Muscle of back (tissue), 13 donors: Measurements from ENCODE around the gene ITPR1. TPM values are rescaled to one million over a fixed set of nuclear protein-coding genes. Genes with fewer than 3 reads are reported as not detected.
"Not testable (repeated sequence)": the region's sequence is repeated elsewhere in the genome, so short reads cannot be mapped to it uniquely, and the experiment has no call there.

Experiments
- DNase-seq, 3 donors: peaks; one replicate each; pipeline versions ENCODE4 v3.0.0 to v3.0.0-alpha.2; 2013
- long read RNA-seq, 9 donors: transcript quantifications; one replicate each; lab custom pipeline, GENCODE V29; 2026
- polyA plus RNA-seq, 10 donors: library from polyadenylated mRNA; unstranded; fragments of 120-200 nt; gene quantifications; one replicate each; pipeline ENCODE4 v1.2.1, GENCODE V29; 2013; ENCODE audit not compliant: insufficient read length in 10 of 10

ITPR1 gene
- 10 to 100 TPM; 16.2 to 25.2 (median 20.5) TPM for polyA plus RNA-seq
- long read RNA-seq, donor 1, result 0 reads
- long read RNA-seq, donor 2, result 0 reads
- long read RNA-seq, donor 3, result 0 reads
- long read RNA-seq, donor 4, partial matches to known transcripts, result 0 of 1 reads
- long read RNA-seq, donor 4, other reads (novel, unspliced or antisense), result 0 of 1 reads
- long read RNA-seq, donor 5, partial matches to known transcripts, result 0 of 1 reads
- long read RNA-seq, donor 5, other reads (novel, unspliced or antisense), result 0 of 1 reads
- long read RNA-seq, donor 6, partial matches to known transcripts, result 0 of 1 reads
- long read RNA-seq, donor 6, other reads (novel, unspliced or antisense), result 0 of 1 reads
- long read RNA-seq, donor 7, result 0 reads
- long read RNA-seq, donor 8, result 0 reads
- long read RNA-seq, donor 9, result 0 reads

DNA sequence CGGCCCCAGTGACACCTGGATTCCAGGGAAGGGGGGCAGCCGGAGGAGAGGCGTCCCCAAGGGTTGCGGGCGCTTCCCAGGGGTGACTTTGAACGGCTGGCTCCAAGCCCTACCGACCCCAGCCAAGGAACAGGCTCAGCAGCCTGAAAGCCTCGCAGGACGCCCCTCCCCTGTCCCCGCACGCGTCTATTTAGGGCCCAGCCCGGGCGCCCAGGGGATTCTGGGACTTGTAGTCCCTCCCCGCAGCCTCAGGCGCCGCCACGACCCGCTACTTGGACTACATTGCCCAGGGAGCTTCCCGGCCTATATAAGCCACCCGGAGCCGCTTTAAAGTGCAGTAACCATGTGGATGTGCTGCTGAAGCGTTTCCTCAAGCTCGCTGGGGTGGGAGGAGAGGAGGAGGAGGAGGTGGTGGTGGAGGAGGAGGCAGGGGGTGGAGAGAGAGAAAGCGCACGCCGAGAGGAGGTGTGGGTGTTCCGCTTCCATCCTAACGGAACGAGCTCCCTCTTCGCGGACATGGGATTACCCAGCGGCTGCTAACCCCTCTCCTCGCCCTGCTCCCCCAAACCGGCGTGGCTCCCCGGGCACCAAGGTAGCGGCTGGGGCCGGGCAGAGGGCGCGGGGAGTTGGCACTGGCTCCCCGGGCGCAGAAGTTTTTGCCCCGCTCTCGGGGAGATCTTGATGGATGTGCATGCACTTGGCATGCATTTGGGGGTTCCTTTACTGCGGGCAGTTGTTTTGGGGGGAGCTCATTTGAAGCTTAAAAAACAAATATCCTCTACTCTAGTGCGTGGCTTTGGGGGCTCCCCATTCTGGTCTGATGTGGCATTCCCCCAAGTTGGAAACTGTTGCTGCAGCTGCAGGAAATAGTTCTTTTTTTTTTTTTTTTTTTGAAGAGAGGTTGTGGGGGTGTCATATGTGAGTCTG is at the start of gene ITPR1:
Gene ITPR1 (plus strand): TSS at position 335 of the 927 bp plus-strand sequence. CDS start 23,144 bp downstream, outside the sequence.
- peak; percentile 98 to 99 (median 99) for DNase-seq

DNA sequence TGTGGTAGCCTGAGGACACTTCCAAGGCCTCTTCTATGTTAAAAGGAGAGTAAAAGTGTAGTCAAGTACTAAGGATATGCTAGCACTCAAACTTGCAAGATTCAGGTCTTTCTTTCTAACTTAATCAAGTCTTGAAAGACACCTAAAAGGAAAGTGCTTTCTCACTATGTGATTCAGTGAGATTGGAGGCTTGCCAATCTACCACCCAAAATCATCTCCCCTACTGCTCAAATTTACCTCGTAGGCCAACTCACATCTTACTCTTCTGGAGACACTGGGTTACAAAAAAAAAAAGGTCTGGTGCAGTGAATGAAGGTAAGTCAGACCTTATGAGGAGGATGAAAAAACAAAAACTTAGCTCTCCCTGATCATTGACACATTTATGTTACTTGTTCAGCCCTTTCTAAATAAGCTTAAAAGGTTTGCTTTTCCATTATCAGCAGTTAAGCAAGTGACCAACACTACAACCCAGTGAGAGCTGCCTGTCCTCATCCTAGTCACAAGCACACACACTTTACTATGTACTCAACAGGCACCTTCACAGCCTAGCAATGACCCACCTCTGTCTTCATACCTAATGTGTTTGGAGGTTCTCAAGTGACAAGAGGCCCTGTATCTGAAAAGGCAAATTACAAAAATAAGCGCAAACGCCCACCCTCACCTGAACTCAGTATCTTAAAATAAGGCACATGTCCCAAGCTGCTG is 45.7 kb upstream of the ITPR1 start:
- DNase-seq, result no peak

DNA sequence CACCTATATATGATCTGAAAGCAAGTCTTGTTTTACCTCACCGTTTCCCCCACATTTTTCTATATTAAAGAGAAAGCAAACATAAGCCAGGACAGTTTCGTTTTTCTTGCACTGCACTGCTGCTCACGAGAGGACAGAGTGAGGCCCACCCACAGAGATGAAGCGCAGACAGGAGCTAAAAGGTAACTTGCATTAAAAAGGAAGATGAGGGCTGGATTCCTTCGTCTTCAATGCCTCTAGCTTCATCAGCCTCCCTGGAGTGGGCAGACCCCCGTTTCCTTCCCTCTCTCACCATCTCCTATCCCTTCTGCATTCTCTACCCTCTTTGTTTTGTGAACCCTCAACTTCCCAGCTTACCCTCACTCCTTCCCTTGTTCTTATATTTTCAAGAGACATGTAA is 45.0 kb upstream of the ITPR1 start:
- no peak for DNase-seq

DNA sequence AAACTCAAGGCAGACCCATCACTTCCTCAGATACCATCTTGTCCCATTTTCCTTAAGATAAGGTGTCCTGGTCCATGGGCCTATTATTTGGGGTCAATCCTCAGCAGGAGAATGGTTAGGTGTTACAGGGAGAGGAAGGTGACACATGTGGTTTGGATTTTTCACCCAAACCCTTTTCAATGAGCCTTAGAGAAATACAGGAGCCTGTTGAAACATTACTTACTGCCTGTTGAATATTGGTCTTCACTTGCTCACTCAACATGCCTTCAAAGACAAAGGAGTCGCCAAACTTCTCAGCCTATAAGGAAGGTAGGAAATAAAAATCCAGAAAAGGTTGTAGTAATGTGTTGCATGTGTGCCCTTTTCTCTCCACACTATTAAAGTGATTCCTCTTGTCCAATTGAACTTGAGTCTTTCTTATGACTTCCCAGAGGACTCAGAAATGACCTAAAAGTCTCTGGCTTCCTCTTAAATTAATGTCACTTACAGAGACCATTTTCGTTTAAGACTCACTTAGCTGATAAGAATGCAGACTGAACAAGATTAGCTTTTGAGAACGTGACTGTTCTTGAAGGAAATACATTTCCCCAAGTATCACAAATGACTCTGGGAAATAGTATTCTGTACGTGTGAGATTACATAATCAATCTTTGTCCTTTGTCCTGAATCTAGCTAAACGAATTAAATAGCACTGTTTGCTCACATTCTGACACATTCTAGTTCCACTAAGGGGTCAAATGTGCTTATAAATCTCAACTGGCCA is 43.9 kb upstream of the ITPR1 start:
- DNase-seq, result no peak

DNA sequence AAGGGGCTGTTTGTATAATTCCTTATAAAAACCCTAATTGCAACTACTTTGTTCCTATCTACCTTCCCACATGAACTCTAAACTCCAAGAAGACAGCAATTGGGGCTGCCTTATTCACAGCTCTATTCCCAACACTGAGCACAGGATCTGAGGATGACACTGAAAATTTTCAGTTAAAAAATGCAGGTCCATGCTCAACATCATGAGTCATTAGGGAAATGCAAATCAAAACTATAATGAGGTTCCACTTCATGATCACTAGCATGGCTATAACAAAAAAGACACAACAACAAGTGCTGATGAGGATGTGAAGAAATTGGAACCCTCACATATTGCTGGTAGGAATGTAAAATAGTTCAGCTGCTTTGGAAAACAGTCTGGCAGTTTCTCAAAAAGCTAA is 39.0 kb upstream of the ITPR1 start:
- no peak for DNase-seq

DNA sequence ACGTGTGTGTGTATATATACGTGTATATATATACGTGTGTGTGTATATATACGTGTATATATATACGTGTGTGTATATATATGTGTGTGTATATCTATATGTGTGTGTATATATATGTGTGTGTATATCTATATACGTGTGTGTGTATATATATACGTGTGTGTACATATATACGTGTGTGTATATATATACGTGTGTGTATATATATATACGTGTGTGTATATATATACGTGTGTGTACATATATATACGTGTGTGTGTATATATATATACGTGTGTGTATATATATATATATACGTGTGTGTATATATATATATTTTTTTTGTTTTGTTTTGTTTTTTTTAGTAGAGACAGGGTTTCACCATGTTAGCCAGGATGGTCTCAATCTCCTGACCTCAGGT is 36.4 kb upstream of the ITPR1 start:
- not testable (repeated sequence) for DNase-seq

DNA sequence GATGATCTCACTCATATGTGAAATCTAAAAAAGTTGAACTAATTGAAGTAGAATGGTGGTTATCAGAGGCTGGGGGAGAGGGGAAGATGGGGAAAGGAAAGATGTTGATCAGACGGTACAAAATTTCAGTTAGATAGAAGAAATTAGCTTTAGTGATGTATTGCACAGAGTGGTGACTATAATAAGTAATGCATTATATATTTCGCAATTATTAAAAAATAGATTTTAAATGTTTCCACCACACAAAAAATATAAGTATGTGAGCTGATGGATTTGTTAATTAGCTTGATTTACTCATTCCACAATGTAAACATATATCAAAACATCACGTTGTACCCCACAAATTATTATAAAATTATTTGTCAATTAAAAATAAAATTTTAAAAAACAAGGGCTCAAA is 34.2 kb upstream of the ITPR1 start:
- no peak for DNase-seq

DNA sequence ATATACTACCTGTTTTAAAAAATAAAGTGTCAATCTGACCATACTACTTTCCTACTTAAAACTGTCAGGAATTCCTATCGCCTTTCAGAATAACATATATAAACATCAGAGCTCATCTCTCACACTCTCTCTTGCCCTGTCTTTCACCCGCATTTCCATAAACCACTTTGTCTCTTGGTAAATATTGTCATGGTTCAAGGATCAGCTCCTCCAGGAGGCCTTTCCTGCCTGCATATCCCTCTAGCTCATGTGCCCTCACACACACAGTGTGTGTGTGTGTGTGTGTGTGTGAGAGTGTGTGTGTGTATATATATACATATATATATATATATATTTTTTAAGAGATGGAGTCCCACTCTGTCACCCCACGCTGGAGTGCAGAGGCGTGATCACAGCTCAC is 32.8 kb upstream of the ITPR1 start:
- no peak for DNase-seq

DNA sequence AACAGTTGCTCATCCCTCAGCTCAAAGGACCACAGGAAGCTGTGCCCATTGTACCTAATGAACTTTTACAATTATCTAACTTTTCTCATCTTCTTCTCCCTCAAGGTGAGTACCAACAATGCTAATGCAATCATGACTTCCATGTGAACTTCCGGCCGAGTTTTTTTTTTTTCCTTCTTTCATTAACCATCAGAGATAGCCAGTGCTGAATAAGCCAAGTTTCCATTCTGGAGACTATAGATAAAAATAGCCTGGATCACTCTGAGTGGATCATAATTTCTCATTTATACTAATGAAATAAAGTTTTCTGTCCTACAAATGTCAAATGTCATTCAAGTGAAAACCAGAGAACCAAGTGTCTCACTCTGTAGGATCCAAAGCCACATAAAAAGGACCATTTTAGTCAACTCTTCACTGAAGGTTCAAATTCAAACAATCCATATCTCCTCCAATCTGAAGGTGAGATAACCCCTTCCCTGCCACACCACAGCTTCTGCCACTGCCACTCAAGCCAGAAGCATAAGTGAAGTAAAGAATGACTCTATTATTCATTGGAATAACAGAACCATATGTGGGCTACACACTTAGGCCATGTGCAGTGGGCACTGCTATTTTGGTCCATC is 31.6 kb upstream of the ITPR1 start:
- DNase-seq, result no peak

DNA sequence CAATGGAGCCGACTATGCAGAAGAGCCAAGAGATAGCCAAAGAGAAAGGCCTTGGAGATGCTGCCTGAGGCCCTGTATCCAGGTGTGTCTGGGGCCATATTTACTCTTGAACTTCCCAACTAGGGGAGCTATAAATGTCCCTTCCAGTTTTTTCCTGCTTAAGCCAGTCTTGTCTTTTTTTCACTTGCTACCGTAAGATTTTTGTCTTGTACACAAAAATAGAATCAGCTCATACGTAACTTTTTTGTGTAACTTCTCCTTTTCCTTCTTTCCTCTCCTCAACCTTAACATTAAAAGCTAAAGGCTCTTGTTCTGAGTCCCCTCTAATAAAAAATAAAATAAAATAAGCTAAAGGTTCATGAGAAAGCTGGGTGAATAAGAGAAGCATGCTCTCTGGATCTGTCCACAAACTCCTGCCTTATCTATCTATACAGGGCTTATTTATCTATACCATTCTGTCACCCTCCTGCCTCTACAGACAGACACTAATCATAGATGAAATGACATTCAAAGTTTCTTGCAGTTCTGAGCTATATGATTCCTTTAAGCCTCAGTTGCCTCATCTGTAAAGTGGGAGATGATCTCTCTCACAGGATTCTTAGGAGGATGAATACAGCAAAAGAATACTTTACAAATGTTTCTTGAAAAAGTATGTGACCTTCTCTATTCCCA is 30.6 kb upstream of the ITPR1 start:
- DNase-seq, result no peak

DNA sequence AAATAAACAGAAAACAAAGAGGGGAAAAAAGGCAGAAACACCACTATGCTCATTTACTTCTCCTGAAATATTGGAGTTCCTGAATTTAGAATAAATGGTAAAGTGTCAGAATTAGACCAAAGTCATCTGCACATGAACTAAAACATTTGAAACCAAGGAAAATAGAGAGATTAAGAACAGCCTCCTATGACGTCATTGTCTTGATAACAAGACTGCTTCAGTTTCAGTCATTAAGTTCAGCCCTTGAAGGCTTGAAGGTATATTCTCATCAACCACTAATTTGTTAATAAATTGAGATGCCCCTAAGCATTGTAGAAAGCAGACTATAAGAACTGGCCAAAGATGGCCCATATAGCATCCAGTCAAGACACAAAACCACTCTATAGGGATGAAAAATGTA is 28.6 kb upstream of the ITPR1 start:
- no peak for DNase-seq

DNA sequence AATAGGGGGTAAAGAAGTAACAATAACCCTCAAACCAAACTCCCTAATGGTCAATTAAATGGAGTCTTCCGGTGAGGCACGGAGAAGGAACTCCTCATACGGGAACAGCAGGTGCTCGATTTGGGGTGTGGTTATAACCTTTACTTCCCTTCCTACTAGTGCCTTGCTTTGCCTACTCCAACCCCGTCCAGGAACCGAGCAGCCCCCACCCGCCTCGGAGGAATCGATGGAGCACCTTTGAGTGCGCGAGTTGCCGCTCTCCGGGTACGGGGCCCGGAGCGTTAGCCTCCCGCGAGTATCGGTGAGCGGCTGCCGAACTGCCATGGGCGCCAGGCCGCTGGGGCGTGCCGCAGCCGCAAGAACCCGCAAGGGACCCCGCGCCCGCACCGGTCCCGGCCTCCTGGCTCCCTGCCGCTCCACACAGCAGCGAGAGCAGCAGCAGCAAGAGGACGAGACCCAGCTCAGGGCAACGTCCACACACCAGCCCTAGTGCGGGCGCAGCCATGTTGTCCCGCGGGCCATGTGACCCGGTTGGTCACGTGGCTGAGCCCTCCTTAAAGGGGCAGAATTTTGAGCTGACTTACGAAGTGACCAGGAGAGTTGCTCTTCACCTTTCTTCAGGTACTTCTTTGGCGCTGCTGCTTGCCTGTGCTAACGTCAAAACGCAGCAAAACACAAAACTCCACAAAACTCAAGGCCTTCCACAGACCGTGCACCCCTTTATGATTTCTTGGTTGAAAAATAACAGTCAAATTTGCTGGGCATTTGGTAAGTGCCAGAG is 26.2 kb upstream of the ITPR1 start, which contains the start of gene SUMF1:
Gene SUMF1 (minus strand): TSS at position 529 of the 781 bp plus-strand sequence. CDS start 24 bp downstream, at position 505.
- peak; percentile 78 to 95 (median 86) for DNase-seq

DNA sequence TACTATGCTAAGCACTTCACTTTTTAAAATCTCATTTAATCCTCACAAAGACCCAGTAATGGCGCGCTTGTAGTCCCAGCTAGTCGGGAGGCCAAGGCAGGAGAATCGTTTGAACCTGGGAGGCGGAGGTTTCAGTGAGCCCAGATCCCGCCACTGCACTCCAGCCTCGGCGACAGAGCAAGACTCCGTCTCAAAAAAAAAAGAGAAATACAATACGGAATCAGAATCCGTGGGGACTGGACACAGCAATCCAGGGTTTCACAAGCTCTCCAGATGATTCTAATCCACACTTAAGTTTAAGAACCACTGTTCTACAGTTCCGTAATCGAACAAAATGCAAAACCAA is 25.7 kb upstream of the ITPR1 start:
- peak in 1 of 3 donors; percentile 2 for DNase-seq

DNA sequence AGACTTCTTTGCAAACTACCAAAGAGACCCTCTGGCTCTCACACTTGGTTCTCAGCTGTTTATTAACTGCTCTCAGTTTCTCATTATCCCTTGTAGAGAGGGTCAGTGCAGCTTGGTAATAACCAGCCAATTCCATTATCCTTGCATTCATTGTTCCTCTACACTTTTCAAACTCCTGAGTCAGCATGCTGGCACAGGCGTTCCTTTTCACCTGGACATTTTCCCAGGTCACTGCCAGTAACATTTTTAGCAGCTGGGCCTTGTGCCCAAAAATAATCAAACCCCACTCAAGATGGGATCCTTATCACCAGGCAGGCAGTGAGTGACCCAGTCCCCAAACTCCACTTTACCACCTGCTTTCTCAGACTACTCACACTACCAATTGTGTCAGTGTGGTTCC is 21.2 kb upstream of the ITPR1 start:
- DNase-seq, result no peak

DNA sequence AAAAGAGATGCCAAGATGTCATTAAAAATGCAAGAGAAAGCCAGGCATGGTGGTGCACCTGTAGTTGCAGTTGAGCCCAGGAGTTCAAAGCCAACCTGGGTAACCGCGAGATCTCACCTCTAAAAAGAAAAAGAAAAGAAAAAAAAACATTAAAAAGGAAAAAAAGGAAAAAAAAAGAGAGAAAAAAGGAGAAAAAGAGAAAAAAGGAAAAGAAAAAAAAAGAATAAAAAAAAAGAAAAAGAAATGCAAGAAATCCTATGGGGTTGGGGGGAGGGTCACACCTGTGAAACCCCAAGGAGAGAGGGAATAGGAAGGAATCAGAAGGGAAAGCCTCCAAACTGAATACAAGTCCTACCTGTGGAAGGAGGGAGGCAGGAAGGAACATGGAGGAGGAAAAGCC is 20.8 kb upstream of the ITPR1 start:
- no peak for DNase-seq

DNA sequence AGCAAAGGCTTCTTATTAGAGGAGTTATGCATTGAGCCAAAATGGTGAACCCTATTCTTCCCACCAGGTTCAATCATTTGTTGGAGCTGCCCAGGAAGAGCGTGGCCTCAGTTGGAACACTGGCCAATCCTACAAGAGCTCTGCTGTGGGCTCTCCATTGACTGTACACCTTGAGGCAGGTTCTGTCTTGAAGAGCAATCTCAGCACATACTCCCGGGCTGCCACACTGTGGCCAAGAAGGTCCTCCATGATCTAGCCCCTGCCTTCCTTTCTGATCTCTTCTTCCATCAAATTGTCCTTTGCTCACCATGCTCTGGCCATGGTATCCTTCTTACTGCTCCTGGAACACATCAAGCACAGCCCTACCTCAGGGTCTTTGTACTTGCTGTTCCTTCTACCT is 20.4 kb upstream of the ITPR1 start:
- no peak for DNase-seq

DNA sequence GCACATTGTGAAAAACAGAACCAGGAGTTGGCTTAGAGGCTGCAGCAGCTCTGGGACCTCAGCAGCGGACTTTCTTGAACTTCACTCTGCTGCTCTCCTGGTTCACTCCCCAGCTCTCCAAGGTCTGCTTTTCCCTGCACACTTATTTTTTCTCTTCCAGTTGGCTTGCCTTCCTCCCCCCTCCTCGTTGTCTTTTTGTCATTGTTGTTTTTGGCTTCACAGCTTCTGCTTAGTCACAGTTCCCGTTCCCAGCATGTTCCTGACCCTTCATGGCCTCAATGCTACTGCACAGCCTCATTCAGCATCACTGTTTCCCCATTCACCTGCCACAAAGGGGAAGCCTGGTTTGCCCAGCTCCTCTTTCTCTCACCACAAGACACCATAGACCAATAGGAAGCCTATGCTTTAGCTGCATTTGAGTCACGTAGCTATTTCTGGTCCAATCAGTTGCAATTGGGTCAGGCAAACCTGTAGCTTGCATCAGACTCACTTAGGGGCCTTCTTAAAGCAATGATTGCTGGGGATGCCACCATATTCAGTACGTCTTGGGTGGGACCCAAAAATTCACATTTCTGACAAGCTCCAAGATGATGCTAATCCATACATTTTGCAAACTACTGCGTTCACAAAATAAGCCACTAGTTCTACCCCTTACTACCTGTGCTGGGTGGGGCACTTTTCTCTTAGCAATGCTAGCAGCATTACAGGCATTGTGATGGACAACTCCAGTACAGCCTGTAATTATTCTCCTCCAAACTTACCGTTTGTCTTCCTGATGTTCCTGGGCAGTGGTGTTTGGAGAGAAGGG is 18.3 kb upstream of the ITPR1 start:
- DNase-seq, result peak in 2 of 3 donors; percentile 28 to 42

DNA sequence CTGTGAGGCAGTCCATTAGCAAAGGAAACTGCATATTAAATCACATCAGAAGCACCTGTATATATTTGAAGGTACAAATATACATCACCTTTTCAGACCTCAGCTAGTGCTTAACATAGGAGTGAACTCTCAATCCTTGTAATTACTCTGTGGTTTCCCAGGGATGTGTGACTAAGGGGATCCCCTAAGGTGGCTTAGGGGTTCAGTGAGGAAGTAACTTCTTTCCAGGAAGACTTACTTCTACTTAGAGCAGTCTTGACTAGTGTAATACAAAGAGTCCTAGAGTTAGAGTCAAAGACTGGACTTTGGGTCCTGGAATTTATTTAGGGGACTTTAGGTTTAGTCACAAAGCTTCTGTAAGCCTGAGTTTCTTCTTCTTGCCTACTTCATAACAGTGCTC is 17.3 kb upstream of the ITPR1 start:
- DNase-seq, result no peak

DNA sequence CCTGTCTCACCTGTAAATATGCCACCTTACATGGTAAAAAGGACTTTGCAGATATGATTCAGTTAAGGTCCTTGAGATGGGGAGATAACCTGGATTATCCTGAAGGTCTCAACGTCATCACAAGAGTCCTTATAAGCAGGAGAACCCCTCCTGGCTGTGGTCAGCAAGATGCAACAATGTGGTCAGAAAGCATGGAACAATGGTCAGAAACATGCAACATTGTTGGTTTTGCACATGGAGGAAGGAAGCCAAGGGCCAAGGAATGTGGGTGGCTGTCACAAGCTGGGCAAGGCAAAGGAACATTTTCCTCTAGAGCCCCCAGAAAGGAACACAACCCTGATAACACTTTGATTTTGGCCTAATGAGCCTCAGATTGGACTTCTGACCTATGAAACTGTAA is 16.7 kb upstream of the ITPR1 start:
- no peak for DNase-seq
